HFFc6 (cell line): Measurements from ENCODE around the gene SNED1. TPM values are rescaled to one million over a fixed set of nuclear protein-coding genes. Genes with fewer than 3 reads are reported as not detected.

Source experiments
- DNase-seq: peaks from one replicate; pipeline ENCODE4 v3.0.0-alpha.2; 2018
- H3K27ac Mint-ChIP-seq: 2 replicates; pipeline ENCODE4 v1.8.0; 2020; ENCODE audit warnings: mild to moderate bottlenecking, mixed read lengths
- H3K27me3 Mint-ChIP-seq: 2 replicates; pipeline ENCODE4 v1.8.0; 2021; ENCODE audit warnings: mild to moderate bottlenecking, moderate library complexity, mixed read lengths; ENCODE audit not compliant: insufficient read depth
- H3K36me3 Mint-ChIP-seq: 2 replicates; pipeline ENCODE4 v1.8.0; 2021; ENCODE audit warnings: low read depth, mixed read lengths
- H3K4me1 Mint-ChIP-seq: 2 replicates; pipeline ENCODE4 v1.8.0; 2020; ENCODE audit warnings: low read depth, mixed read lengths
- H3K4me3 Mint-ChIP-seq: 2 replicates; pipeline ENCODE4 v1.8.0; 2020; ENCODE audit warnings: mild to moderate bottlenecking, moderate library complexity, mixed read lengths
- H3K9me3 Mint-ChIP-seq: 2 replicates; pipeline ENCODE4 v1.8.0; 2020; ENCODE audit warnings: mild to moderate bottlenecking, mixed read lengths
- CTCF ChIP-seq: fragments of 200-600 bp; sonication (generic); IDR thresholded peaks from 2 replicates; pipeline ENCODE4 v1.5.0; 2021; ENCODE audit warnings: antibody characterized with exemption, mild to moderate bottlenecking
- total RNA-seq, 6 experiments: library from RNA; stranded (reverse); fragmentation: NEBNext Ultra II Directional; extraction: Animal tissue kit (Norgen Biotek cat#: 25700); gene quantifications; 2 replicates in 1 of 6; 3 replicates in 5 of 6; pipeline ENCODE4 v1.2.3, GENCODE V29; 2021

The SNED1 gene
- total RNA-seq, 6 experiments from 2014 or later: 1.2 to 2.1 (median 1.6) TPM

GRCh38 chr2:241115361-241115760, 116.9 kb downstream of the SNED1 start:
- no peaks in the 10 kb centered on the region for H3K9me3 Mint-ChIP-seq
- H3K27me3 Mint-ChIP-seq: no peaks in the 10 kb centered on the region; the same call in 1 of the 2 replicates
- H3K27ac Mint-ChIP-seq: no peak overlapping the region
- no peak for TF ChIP-seq CTCF
- DNase-seq: no peak
- no peaks in the 10 kb centered on the region; the same call in 1 of the 2 replicates for H3K4me1 Mint-ChIP-seq
- peaks cover 6% of the 10 kb centered on the region; the same call in 1 of the 2 replicates for H3K36me3 Mint-ChIP-seq
- H3K4me3 Mint-ChIP-seq: no peak overlapping the region

DNA sequence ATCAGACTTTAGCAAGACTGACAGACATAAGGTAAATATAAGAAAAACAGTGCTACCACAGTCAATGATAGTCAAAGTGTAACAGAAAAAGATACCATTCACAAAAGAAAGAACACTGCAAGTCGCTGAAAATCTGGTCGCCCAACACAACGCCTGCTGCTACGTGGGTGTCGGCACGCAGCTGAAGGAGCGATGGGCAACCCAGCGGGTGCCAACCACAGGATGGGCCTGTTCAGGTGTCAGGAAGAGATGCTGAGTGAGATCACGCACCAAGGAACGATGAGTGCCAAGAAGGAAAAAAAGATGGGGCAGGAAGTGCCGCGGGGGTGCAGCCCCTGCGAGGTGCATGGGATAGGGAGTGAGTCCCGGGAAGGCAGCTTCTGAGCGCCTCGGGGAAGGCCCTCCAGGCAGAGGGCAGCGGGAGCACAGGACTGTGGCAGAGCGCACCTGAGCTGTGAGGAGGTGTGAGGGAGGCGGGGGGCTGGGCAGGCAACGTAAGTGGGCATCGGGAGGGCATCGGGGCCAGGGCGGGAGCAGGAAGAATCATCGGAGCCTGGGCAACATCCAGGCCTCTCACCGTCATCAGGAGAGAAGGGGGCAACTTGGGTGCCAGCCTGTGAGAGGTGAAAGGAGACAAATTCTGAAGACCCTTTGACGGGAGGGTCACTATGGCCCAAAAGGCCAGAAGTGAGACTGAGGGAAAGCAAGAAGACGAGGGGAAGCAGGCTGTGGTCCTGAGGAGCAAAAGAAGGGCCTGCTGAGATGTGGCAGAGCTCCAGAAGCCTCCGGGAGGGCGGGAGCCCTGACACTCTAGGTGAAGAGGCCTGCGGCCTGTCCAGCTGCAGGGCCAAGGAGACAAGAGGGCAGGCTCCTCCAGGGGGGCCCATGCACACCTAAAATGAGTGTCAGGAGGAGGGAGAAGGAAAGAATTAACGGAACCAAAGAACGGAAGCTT, 118.5 kb downstream of the SNED1 start:
- TF ChIP-seq CTCF: no peak
- Mint-ChIP-seq H3K4me3 (no peak overlapping the region), H3K4me1 (peaks cover 6% of the 10 kb centered on the region; the same call in 1 of the 2 replicates), H3K27ac (no peak overlapping the region), H3K27me3 (no peaks in the 10 kb centered on the region; the same call in 1 of the 2 replicates), H3K9me3 (peaks cover 10% of the 10 kb centered on the region), H3K36me3 (peaks cover 22% of the 10 kb centered on the region)
- DNase-seq: no peak

- Mint-ChIP-seq H3K27ac (no peak overlapping the region), H3K9me3 (peaks cover 10% of the 10 kb centered on the region), H3K36me3 (peaks cover 24% of the 10 kb centered on the region), H3K4me3 (no peak overlapping the region), H3K27me3 (no peaks in the 10 kb centered on the region; the same call in 1 of the 2 replicates), H3K4me1 (peaks cover 6% of the 10 kb centered on the region; the same call in 1 of the 2 replicates)
- TF ChIP-seq CTCF: no peak
- no peak for DNase-seq
These were observed 120.5 kb downstream of the SNED1 start for GRCh38 chr2:241118737-241119505.

- no peak for TF ChIP-seq CTCF
- no peak for DNase-seq
- H3K4me3 Mint-ChIP-seq: no peak overlapping the region
- peaks cover 24% of the 10 kb centered on the region for H3K36me3 Mint-ChIP-seq
- peaks cover 10% of the 10 kb centered on the region for H3K9me3 Mint-ChIP-seq
- H3K4me1 Mint-ChIP-seq: peaks cover 6% of the 10 kb centered on the region; the same call in 1 of the 2 replicates
- H3K27me3 Mint-ChIP-seq: no peaks in the 10 kb centered on the region; the same call in 1 of the 2 replicates
- H3K27ac Mint-ChIP-seq: no peak overlapping the region
These were observed 122.0 kb downstream of the SNED1 start for GRCh38 chr2:241120440-241120839.

DNA sequence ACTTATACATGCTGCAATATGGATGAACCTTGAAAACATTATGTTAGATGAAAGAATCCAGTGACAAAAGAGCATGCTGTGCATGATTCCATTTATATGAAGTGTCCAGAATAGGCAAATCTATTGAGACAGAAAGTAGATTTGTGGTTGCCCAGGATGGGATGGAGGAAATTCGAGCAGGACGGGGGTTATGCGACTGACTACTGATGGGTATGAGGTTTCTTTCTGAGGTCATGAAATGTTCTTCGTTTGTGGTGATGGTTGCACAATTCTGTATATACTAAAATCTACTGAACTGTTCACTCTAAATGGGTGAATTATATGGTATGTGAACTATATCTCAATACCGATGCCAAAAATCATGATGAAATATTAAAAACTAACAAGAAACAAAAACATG, 122.6 kb downstream of the SNED1 start:
- Mint-ChIP-seq H3K4me1 (peaks cover 6% of the 10 kb centered on the region; the same call in 1 of the 2 replicates), H3K27me3 (no peaks in the 10 kb centered on the region; the same call in 1 of the 2 replicates), H3K9me3 (peaks cover 10% of the 10 kb centered on the region), H3K36me3 (peaks cover 24% of the 10 kb centered on the region), H3K27ac (no peak overlapping the region), H3K4me3 (no peak overlapping the region)
- TF ChIP-seq CTCF: no peak
- no peak for DNase-seq
